GM18858 (cell line): ENCODE measurements around the gene PRDM10.

ENCODE experiments used
- ATAC-seq: cut with Tn5 transposase; IDR thresholded peaks from one replicate; pipeline ENCODE4 v1.9.1; 2021; ENCODE audit not compliant: unreplicated experiment

The PRDM10 gene

DNA sequence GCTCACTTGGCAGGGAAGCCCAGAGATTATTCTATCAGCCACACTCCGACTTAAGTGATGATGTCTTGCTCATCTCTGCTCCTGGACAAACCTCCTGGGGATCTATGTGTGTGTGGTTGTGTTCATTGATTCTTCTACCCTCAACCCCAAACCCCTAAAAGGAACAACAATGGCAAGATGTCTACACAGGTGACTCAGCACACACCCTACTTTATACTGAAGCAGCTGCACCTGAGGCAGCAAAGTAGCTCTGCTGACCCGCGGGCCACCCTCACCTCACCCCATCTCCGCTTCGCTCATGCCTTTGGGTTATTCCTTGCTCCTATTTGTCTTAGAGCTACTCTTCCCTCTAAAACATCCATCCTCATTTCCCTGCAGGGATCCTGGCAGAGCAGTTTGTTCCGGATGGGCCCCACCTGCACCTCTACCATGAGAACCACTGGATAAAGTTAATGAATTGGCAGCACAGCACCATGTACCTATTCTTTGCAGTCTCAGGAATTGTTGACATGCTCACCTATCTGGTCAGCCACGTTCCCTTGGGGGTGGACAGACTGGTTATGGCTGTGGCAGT, 148.3 kb downstream of the PRDM10 start:
- no peak for ATAC-seq

DNA sequence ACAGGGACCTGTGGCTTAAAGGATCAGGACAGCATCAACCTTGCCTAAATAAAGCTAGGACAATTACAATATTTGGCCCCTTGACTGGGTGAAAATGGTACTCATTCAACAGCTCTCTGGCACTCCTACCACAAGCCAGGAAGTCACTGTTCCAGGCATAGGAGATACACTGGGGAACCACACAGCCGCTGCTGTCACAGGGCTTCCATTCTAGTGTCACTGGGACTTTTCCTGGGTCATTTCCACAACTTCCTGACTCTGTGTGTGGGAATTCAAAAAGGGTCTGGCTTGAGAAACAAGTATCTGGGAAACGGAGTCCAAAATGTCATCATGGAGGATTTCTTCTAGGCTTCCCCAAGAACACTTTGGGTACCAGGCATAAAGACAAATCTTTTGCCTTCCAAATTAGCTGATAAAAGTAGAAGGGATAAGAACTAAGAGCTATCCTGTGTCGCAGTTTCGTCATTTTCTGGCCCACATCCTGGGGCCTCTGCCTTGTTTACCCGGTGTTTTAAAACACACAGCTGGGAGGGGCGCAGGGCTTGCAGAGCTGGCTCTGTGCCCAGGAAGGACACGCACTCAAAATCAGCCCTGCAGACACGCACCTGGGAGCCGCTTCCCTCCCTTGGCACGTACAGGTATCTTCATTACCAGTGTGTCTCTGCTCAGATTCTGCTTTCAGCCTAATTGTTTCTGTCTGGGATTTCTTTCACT, 149.0 kb downstream of the PRDM10 start:
- ATAC-seq: no peak

GRCh38 chr11:129852125-129852740, 150.4 kb downstream of the PRDM10 start:
- ATAC-seq: no peak
